Measurements from ENCODE around the gene SEC14L1.

The SEC14L1 gene

GRCh38 chr17:77125432-77125901, 15.3 kb upstream of the SEC14L1 start:
- no peak overlapping the region for H3K4me3 ChIP-seq (ENCODE audit: low read depth, low read length)
- DNase-seq (ENCODE audit: low read depth) = no peak
- TF ChIP-seq CTCF (IDR thresholded peaks at IDR 0.05; ENCODE audit: low read depth, low read length, missing control alignments) = no peak

- TF ChIP-seq CTCF (IDR thresholded peaks at IDR 0.05; ENCODE audit: low read depth, low read length, missing control alignments) = no peak
- H3K4me3 ChIP-seq (ENCODE audit: low read depth, low read length) = no peak overlapping the region
- no peak for DNase-seq (ENCODE audit: low read depth)
Observed at GRCh38 chr17:77126519-77126918, 14.2 kb upstream of the SEC14L1 start.

- no peak for DNase-seq (ENCODE audit: low read depth)
- TF ChIP-seq CTCF (IDR thresholded peaks at IDR 0.05; ENCODE audit: low read depth, low read length, missing control alignments) = no peak
- no peak overlapping the region for H3K4me3 ChIP-seq (ENCODE audit: low read depth, low read length)
Observed at GRCh38 chr17:77127735-77128361, 12.9 kb upstream of the SEC14L1 start.

GRCh38 chr17:77128896-77129567, 11.7 kb upstream of the SEC14L1 start:
- no peak overlapping the region for H3K4me3 ChIP-seq (ENCODE audit: low read depth, low read length)
- no peak for DNase-seq (ENCODE audit: low read depth)
- TF ChIP-seq CTCF (IDR thresholded peaks at IDR 0.05; ENCODE audit: low read depth, low read length, missing control alignments) = no peak

- DNase-seq (ENCODE audit: low read depth) = no peak
- TF ChIP-seq CTCF (IDR thresholded peaks at IDR 0.05; ENCODE audit: low read depth, low read length, missing control alignments) = no peak
- no peak overlapping the region for H3K4me3 ChIP-seq (ENCODE audit: low read depth, low read length)
Observed at GRCh38 chr17:77129568-77130301, 11.0 kb upstream of the SEC14L1 start.

- TF ChIP-seq CTCF (IDR thresholded peaks at IDR 0.05; ENCODE audit: low read depth, low read length, missing control alignments) = no peak
- no peak for DNase-seq (ENCODE audit: low read depth)
- no peak overlapping the region for H3K4me3 ChIP-seq (ENCODE audit: low read depth, low read length)
Observed at GRCh38 chr17:77130525-77130924, 10.2 kb upstream of the SEC14L1 start.

Data from GM12864 (cell line).